Stimulated activated CD8-positive, alpha-beta memory T cell treated with anti-CD3 and anti-CD28 coated beads, Interleukin-4, amount 100 ng/mL, for 4 hours (primary cell): Measurements from ENCODE around the gene UQCRQ.
A peak's percentile ranks its signal among the peaks of the same experiment; 100 is the strongest.

Experiments used
- DNase-seq, 2 donors: peaks; one replicate each; pipeline ENCODE4 v3.0.0-alpha.2; 2020; ENCODE audit warnings: low read depth in 2 of 2, low spot score in 1 of 2

The UQCRQ gene

GRCh38 chr5:132866342-132867045, at the start of gene UQCRQ, which contains the start of gene GDF9:
TSS of gene UQCRQ (plus strand) at chr5:132866642. CDS start at chr5:132866882, 240 bp downstream.
TSS of gene GDF9 (minus strand) at chr5:132866469. CDS start at chr5:132864533, 1,936 bp downstream.
- peak; percentile 72 to 86 for DNase-seq

GRCh38 chr5:132817011-132817410, 49.4 kb upstream of the UQCRQ start:
- no peak for DNase-seq

GRCh38 chr5:132819468-132819867, 47.0 kb upstream of the UQCRQ start:
- no peak for DNase-seq

GRCh38 chr5:132820162-132820754, 46.2 kb upstream of the UQCRQ start:
- peak; percentile 70 to 87 for DNase-seq

GRCh38 chr5:132821350-132821749, 45.1 kb upstream of the UQCRQ start:
- DNase-seq, result no peak

- DNase-seq, result no peak
These were observed 44.7 kb upstream of the UQCRQ start for GRCh38 chr5:132821791-132822190.

- DNase-seq, result no peak
These were observed 43.6 kb upstream of the UQCRQ start for GRCh38 chr5:132822650-132823480.

- DNase-seq, result no peak
These were observed 42.9 kb upstream of the UQCRQ start for GRCh38 chr5:132823481-132824050.

- no peak for DNase-seq
These were observed 42.0 kb upstream of the UQCRQ start for GRCh38 chr5:132824426-132824825.

- no peak for DNase-seq
These were observed 41.2 kb upstream of the UQCRQ start for GRCh38 chr5:132825033-132825833.

GRCh38 chr5:132825834-132826391, 40.5 kb upstream of the UQCRQ start:
- no peak for DNase-seq

- no peak for DNase-seq
These were observed 39.9 kb upstream of the UQCRQ start for GRCh38 chr5:132826424-132827082.

GRCh38 chr5:132827943-132828673, 38.3 kb upstream of the UQCRQ start:
- no peak for DNase-seq

GRCh38 chr5:132828846-132829494, 37.5 kb upstream of the UQCRQ start:
- DNase-seq, result no peak

GRCh38 chr5:132829742-132830435, 36.6 kb upstream of the UQCRQ start:
- DNase-seq, result peak in 1 of 2 donors; percentile 40

GRCh38 chr5:132830436-132831094, 35.9 kb upstream of the UQCRQ start, which contains the start of gene SHROOM1:
TSS of gene SHROOM1 (minus strand) at chr5:132830647. CDS start at chr5:132826140, 4,507 bp downstream.
- no peak for DNase-seq

GRCh38 chr5:132831095-132831860, 35.2 kb upstream of the UQCRQ start:
- DNase-seq, result no peak
